ENCODE results near the gene KRTAP4-8. TPM values are rescaled to one million over a fixed set of nuclear protein-coding genes. Genes with fewer than 3 reads are reported as not detected.

The KRTAP4-8 gene
- total and polyA plus RNA-seq, 2 donors from 2014 or later, result not detected

DNA sequence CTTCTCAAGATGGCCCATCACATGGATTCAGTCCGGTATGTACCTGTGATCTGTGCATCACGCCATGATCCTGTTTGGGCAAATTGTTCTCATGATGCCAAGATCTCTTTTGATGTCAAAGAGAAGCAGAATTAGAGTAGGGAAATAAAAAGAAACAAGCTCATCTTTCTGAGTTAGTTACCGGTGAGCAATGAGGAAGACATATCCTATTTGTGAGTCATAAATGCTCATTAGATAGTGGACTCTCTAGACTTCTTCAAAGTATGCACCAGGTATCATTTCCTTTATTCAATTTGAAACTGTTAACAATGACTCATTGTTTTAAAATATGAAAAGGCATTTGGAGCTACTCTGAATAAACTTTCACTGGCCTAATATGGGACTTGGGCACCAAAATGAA lies 34.0 kb upstream of the KRTAP4-8 start:
- FAIRE-seq (no peak), DNase-seq (no peak)
- no peak overlapping the region for H3K9ac ChIP-seq (ENCODE audit: low read length in 3 of 3)
- peaks cover 0 to 2% (median 0%) of the 10 kb centered on the region in 3 donors for H3K9me3 ChIP-seq (ENCODE audit: control insufficient read depth in 2 of 3, insufficient read depth in 1 of 3, low read length in 3 of 3)
- H3K36me3 ChIP-seq (ENCODE audit: control insufficient read depth in 2 of 3, insufficient read depth in 3 of 3, low read length in 3 of 3), result no peaks in the 10 kb centered on the region
- TF ChIP-seq, protein P1, sequence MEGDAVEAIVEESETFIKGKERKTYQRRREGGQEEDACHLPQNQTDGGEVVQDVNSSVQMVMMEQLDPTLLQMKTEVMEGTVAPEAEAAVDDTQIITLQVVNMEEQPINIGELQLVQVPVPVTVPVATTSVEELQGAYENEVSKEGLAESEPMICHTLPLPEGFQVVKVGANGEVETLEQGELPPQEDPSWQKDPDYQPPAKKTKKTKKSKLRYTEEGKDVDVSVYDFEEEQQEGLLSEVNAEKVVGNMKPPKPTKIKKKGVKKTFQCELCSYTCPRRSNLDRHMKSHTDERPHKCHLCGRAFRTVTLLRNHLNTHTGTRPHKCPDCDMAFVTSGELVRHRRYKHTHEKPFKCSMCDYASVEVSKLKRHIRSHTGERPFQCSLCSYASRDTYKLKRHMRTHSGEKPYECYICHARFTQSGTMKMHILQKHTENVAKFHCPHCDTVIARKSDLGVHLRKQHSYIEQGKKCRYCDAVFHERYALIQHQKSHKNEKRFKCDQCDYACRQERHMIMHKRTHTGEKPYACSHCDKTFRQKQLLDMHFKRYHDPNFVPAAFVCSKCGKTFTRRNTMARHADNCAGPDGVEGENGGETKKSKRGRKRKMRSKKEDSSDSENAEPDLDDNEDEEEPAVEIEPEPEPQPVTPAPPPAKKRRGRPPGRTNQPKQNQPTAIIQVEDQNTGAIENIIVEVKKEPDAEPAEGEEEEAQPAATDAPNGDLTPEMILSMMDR (IDR thresholded peaks at IDR 0.05; ENCODE audit: borderline replicate concordance, extremely low read depth, insufficient read depth), result no peak
- no peaks in the 10 kb centered on the region for H3K27me3 ChIP-seq (ENCODE audit: control insufficient read depth, insufficient read depth, low read length)
- H3K27ac ChIP-seq (ENCODE audit: low read depth in 2 of 2, low read length in 2 of 2), result no peak overlapping the region
- intact Hi-C loops (cut with DNase I), result no loop called here
- no peak overlapping the region for H3K4me3 ChIP-seq (ENCODE audit: low read length in 3 of 3)
- no peaks in the 10 kb centered on the region for H3K4me1 ChIP-seq (ENCODE audit: control insufficient read depth in 2 of 3, insufficient read depth in 2 of 3, low read depth in 1 of 3, low read length in 3 of 3)

DNA sequence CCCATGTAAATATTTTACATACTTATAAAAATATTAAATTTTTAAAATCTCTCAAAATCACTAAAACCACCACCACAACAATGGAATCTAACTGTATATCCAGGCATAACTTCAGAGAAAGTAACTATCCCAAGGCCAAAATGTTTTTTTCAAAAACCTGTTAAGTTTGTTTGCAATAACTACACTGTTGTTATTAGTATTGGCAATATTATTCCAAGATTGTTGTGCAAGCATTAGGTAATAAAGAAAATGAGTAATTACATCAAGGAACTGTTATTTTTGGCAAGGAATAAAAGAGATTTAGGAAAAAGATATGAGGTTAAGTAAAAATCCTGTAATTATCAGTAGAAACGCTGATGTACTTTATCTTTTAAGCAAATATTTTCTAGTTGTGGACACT lies 29.4 kb upstream of the KRTAP4-8 start:
- no peak overlapping the region for H3K9ac ChIP-seq (ENCODE audit: low read length in 3 of 3)
- intact Hi-C loops (cut with DNase I), result no loop called here

DNA sequence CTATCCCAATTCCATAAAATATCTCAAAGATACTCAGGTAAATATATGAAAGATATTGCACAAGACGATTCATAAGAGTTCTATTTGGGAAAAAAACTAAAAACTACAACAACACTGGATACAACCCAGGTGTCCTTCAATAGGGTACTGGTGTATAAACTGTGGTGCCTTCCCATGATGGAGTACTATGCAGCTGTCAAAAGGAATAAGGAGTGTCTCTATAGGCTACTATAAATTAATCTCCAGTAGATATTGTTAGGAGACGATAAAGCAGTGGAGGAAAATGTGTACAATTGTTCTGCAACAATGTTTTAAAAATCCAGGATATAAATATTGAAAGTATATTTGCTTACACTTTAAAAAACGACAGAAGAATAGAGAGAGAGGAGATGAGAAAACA lies 28.5 kb upstream of the KRTAP4-8 start:
- no peak for FAIRE-seq

More for the DNA sequence above, 29.4 kb upstream of the KRTAP4-8 start:
- TF ChIP-seq, protein P1 (IDR thresholded peaks at IDR 0.05; ENCODE audit: borderline replicate concordance, extremely low read depth, insufficient read depth), result no peak
- H3K27ac ChIP-seq (ENCODE audit: low read depth in 2 of 2, low read length in 2 of 2), result no peak overlapping the region
- no peak overlapping the region for H3K4me3 ChIP-seq (ENCODE audit: low read length in 3 of 3)
- H3K4me1 ChIP-seq (ENCODE audit: control insufficient read depth in 2 of 3, insufficient read depth in 2 of 3, low read depth in 1 of 3, low read length in 3 of 3), result no peaks in the 10 kb centered on the region
- FAIRE-seq, result no peak
- peaks cover 0 to 2% (median 0%) of the 10 kb centered on the region in 3 donors for H3K9me3 ChIP-seq (ENCODE audit: control insufficient read depth in 2 of 3, insufficient read depth in 1 of 3, low read length in 3 of 3)
- no peaks in the 10 kb centered on the region for H3K27me3 ChIP-seq (ENCODE audit: control insufficient read depth, insufficient read depth, low read length)
- DNase-seq, result no peak
- no peaks in the 10 kb centered on the region for H3K36me3 ChIP-seq (ENCODE audit: control insufficient read depth in 2 of 3, insufficient read depth in 3 of 3, low read length in 3 of 3)

More for the DNA sequence above, 28.5 kb upstream of the KRTAP4-8 start:
- TF ChIP-seq, protein P1 (IDR thresholded peaks at IDR 0.05; ENCODE audit: borderline replicate concordance, extremely low read depth, insufficient read depth), result no peak
- H3K9ac ChIP-seq (ENCODE audit: low read length in 3 of 3), result no peak overlapping the region
- H3K9me3 ChIP-seq (ENCODE audit: control insufficient read depth in 2 of 3, insufficient read depth in 1 of 3, low read length in 3 of 3), result peaks cover 0 to 2% (median 0%) of the 10 kb centered on the region in 3 donors
- no peak overlapping the region for H3K4me3 ChIP-seq (ENCODE audit: low read length in 3 of 3)
- H3K27ac ChIP-seq (ENCODE audit: low read depth in 2 of 2, low read length in 2 of 2), result no peak overlapping the region
- no peaks in the 10 kb centered on the region for H3K4me1 ChIP-seq (ENCODE audit: control insufficient read depth in 2 of 3, insufficient read depth in 2 of 3, low read depth in 1 of 3, low read length in 3 of 3)
- DNase-seq, result no peak
- intact Hi-C loops (cut with DNase I), result no loop called here
- no peaks in the 10 kb centered on the region for H3K27me3 ChIP-seq (ENCODE audit: control insufficient read depth, insufficient read depth, low read length)
- no peaks in the 10 kb centered on the region for H3K36me3 ChIP-seq (ENCODE audit: control insufficient read depth in 2 of 3, insufficient read depth in 3 of 3, low read length in 3 of 3)

All from kidney (tissue), 14 donors.